Prostate gland (tissue), 2 donors: Measurements from ENCODE around the gene GADD45A.

ENCODE experiments used
- CTCF ChIP-seq, 4 experiments: fragments of 200-600 bp in 2 of 4; fragments of 450-650 bp in 2 of 4; sonication (generic) in 2 of 4; IDR thresholded peaks; 1 replicate in 3 of 4; 2 replicates in 1 of 4; pipeline ENCODE4 v1.5.1; 2016 to 2019; ENCODE audit warnings: antibody characterized with exemption in 4 of 4, mild to moderate bottlenecking in 2 of 4, moderate library complexity in 2 of 4
- POLR2A ChIP-seq: fragments of 450-650 bp; IDR thresholded peaks from one replicate; pipeline ENCODE4 v1.6.1; 2016; ENCODE audit warnings: antibody characterized with exemption, mild to moderate bottlenecking
- POLR2AphosphoS5 ChIP-seq: sonication (generic); formaldehyde crosslinking; IDR thresholded peaks from one replicate; pipeline ENCODE4 v1.6.1; 2017; ENCODE audit warnings: antibody characterized with exemption

GRCh38 chr1:67686267-67687197 lies 1.5 kb downstream of the GADD45A start:
- peak; percentile 32 for TF ChIP-seq POLR2A
- TF ChIP-seq POLR2AphosphoS5: peak; percentile 90
- TF ChIP-seq CTCF (IDR thresholded peaks at IDR 0.05): peak in 1 of 4 experiments; percentile 8
